ENCODE measurements around the gene ASAH2.
"Not testable (repeated sequence)": the region's sequence is repeated elsewhere in the genome, so short reads cannot be mapped to it uniquely, and the experiment has no call there.

ASAH2 gene

DNA sequence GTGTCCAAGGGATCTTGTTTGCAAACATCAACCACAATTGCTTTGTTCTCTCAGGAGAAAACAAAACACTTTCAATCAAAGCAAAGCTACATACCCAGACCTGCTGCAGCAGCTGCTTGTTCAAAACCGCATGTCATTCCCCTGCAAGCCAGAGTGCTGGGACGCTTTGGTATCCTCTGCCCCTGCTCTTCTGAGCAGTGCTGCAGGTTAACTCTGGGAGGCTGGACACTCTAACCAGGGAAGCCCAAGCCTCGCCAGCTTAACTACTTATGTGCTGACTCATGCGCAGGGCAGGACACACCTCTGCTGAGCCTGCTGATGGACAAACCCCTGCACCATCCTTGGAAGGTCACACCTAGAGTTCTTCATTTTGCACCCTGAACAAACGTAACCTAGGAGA, 28.2 kb upstream of the ASAH2 start:
- TF ChIP-seq, protein P1, sequence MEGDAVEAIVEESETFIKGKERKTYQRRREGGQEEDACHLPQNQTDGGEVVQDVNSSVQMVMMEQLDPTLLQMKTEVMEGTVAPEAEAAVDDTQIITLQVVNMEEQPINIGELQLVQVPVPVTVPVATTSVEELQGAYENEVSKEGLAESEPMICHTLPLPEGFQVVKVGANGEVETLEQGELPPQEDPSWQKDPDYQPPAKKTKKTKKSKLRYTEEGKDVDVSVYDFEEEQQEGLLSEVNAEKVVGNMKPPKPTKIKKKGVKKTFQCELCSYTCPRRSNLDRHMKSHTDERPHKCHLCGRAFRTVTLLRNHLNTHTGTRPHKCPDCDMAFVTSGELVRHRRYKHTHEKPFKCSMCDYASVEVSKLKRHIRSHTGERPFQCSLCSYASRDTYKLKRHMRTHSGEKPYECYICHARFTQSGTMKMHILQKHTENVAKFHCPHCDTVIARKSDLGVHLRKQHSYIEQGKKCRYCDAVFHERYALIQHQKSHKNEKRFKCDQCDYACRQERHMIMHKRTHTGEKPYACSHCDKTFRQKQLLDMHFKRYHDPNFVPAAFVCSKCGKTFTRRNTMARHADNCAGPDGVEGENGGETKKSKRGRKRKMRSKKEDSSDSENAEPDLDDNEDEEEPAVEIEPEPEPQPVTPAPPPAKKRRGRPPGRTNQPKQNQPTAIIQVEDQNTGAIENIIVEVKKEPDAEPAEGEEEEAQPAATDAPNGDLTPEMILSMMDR (IDR thresholded peaks at IDR 0.05): no peak
- no peak overlapping the region for H3K4me3 ChIP-seq (ENCODE audit: low read depth, low read length)
- H3K9me3 ChIP-seq (ENCODE audit: control insufficient read depth, low read length): no peaks in the 10 kb centered on the region
- H2AFZ ChIP-seq: no peak overlapping the region
- no peak overlapping the region for H3K4me2 ChIP-seq (ENCODE audit: low read length)
- H3K36me3 ChIP-seq (ENCODE audit: control insufficient read depth, insufficient read depth, low read length): no peaks in the 10 kb centered on the region
- no peaks in the 10 kb centered on the region for H3K4me1 ChIP-seq
- H3K27ac ChIP-seq: no peak overlapping the region
- no peaks in the 10 kb centered on the region for H3K79me2 ChIP-seq
- H3K9ac ChIP-seq: no peak overlapping the region
- H3K27me3 ChIP-seq (ENCODE audit: control insufficient read depth, insufficient read depth, low read length): no peaks in the 10 kb centered on the region

- no peak overlapping the region for H2AFZ ChIP-seq
- H3K4me3 ChIP-seq (ENCODE audit: low read depth, low read length): no peak overlapping the region
- H3K9me3 ChIP-seq (ENCODE audit: control insufficient read depth, low read length): no peaks in the 10 kb centered on the region
- no peaks in the 10 kb centered on the region for H3K36me3 ChIP-seq (ENCODE audit: control insufficient read depth, insufficient read depth, low read length)
- no peak overlapping the region for H3K9ac ChIP-seq
- H3K27ac ChIP-seq: no peak overlapping the region
- H3K79me2 ChIP-seq: no peaks in the 10 kb centered on the region
- no peaks in the 10 kb centered on the region for H3K4me1 ChIP-seq
- no peak overlapping the region for H3K4me2 ChIP-seq (ENCODE audit: low read length)
- H3K27me3 ChIP-seq (ENCODE audit: control insufficient read depth, insufficient read depth, low read length): no peaks in the 10 kb centered on the region
- TF ChIP-seq, protein P1 (IDR thresholded peaks at IDR 0.05): peak; percentile 49
Measured at GRCh38 chr10:50275650-50276235, 24.4 kb upstream of the ASAH2 start.

GRCh38 chr10:50272531-50272930, 21.2 kb upstream of the ASAH2 start:
- Histone ChIP-seq H3K9me3 (ENCODE audit: control insufficient read depth, low read length) (no peaks in the 10 kb centered on the region), H3K36me3 (ENCODE audit: control insufficient read depth, insufficient read depth, low read length) (no peaks in the 10 kb centered on the region), H3K79me2 (no peaks in the 10 kb centered on the region), H3K27me3 (ENCODE audit: control insufficient read depth, insufficient read depth, low read length) (no peaks in the 10 kb centered on the region), H2AFZ (no peak overlapping the region), H3K9ac (no peak overlapping the region), H3K4me2 (ENCODE audit: low read length) (no peak overlapping the region), H3K27ac (no peak overlapping the region), H3K4me1 (no peaks in the 10 kb centered on the region), H3K4me3 (ENCODE audit: low read depth, low read length) (no peak overlapping the region)
- TF ChIP-seq, protein P1 (IDR thresholded peaks at IDR 0.05): no peak

- Histone ChIP-seq H3K4me1 (no peaks in the 10 kb centered on the region), H3K9ac (no peak overlapping the region), H3K27me3 (ENCODE audit: control insufficient read depth, insufficient read depth, low read length) (no peaks in the 10 kb centered on the region), H3K27ac (no peak overlapping the region), H2AFZ (no peak overlapping the region), H3K9me3 (ENCODE audit: control insufficient read depth, low read length) (no peaks in the 10 kb centered on the region), H3K36me3 (ENCODE audit: control insufficient read depth, insufficient read depth, low read length) (no peaks in the 10 kb centered on the region), H3K79me2 (no peaks in the 10 kb centered on the region), H3K4me2 (ENCODE audit: low read length) (no peak overlapping the region), H3K4me3 (ENCODE audit: low read depth, low read length) (no peak overlapping the region)
- TF ChIP-seq, protein P1 (IDR thresholded peaks at IDR 0.05): no peak
Measured at GRCh38 chr10:50271564-50272250, 20.4 kb upstream of the ASAH2 start.

DNA sequence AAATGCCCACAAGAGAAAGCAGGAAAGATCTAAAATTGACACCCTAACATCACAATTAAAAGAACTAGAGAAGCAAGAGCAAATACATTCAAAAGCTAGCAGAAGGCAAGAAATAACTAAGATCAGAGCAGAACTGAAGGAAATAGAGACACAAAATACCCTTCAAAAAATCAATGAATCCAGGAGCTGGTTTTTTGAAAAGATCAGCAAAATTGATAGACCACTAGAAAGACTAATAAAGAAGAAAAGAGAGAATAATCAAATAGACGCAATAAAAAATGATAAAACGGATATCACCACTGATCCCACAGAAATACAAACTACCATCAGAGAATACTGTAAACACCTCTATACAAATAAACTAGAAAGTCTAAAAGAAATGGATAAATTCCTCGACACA, 16.6 kb upstream of the ASAH2 start:
- H3K79me2 ChIP-seq; H3K4me1 ChIP-seq; H3K4me3 ChIP-seq (ENCODE audit: low read depth, low read length); H3K27me3 ChIP-seq (ENCODE audit: control insufficient read depth, insufficient read depth, low read length); H3K9ac ChIP-seq; H3K27ac ChIP-seq; H3K9me3 ChIP-seq (ENCODE audit: control insufficient read depth, low read length); H3K36me3 ChIP-seq (ENCODE audit: control insufficient read depth, insufficient read depth, low read length); H3K4me2 ChIP-seq (ENCODE audit: low read length); H2AFZ ChIP-seq: not testable (repeated sequence)

GRCh38 chr10:50262625-50263024, 11.3 kb upstream of the ASAH2 start:
- H3K27me3 ChIP-seq (ENCODE audit: control insufficient read depth, insufficient read depth, low read length): not testable (repeated sequence)

More at GRCh38 chr10:50262625-50263024, 11.3 kb upstream of the ASAH2 start:
- H3K36me3 ChIP-seq (ENCODE audit: control insufficient read depth, insufficient read depth, low read length); H3K4me1 ChIP-seq; H3K4me3 ChIP-seq (ENCODE audit: low read depth, low read length); H3K27ac ChIP-seq; H3K4me2 ChIP-seq (ENCODE audit: low read length); H3K79me2 ChIP-seq; H3K9ac ChIP-seq; H2AFZ ChIP-seq; H3K9me3 ChIP-seq (ENCODE audit: control insufficient read depth, low read length): not testable (repeated sequence)

Data from parathyroid adenoma (tissue), 2 donors.